K562 (cell line): ENCODE data around the gene MEX3A. TPM values are rescaled to one million over a fixed set of nuclear protein-coding genes. Genes with fewer than 3 reads are reported as not detected.

Source experiments
- ATAC-seq: fragments of 200-7000 bp; cut with Tn5 transposase; 3 replicates; pipeline ENCODE4 v1.9.1; 2020; ENCODE audit warnings: moderate library complexity
- BruUV-seq: library from RNA; stranded (reverse); fragments of 400-500 nt; replicated peaks from 2 replicates; lab custom pipeline; 2021; lab: Mats Ljungman, UMichigan
- CTCF ChIA-PET: fragments of 300-600 bp; formaldehyde crosslinking; extraction: SDS; loops from one replicate; lab custom pipeline; 2021; ENCODE audit warnings: low intra/inter-chr PET ratio; lab: Yijun Ruan, JAX
- POLR2A ChIA-PET: fragments of 300-600, 350-650 bp; sonication (Branson Sonifier 250); formaldehyde crosslinking; extraction: SDS; loops from one replicate; lab custom pipeline; 2021; ENCODE audit warnings: antibody characterized with exemption, inconsistent platforms; lab: Yijun Ruan, JAX
- DNase-seq, 4 experiments: peaks; one replicate each; pipeline versions ENCODE4 v3.0.0 to v3.0.0-alpha.2; 2011 to 2018; ENCODE audit warnings: low spot score in 3 of 4, mixed read lengths in 3 of 4; ENCODE audit errors: extremely low read depth in 1 of 4
- FAIRE-seq: peaks from 2 replicates; lab custom pipeline; 2011; peaks lifted over from hg19 to GRCh38; lab: Jason Lieb, UNC
- H2AFZ ChIP-seq: 2 replicates; pipeline ENCODE4 v1.6.0; 2011; ENCODE audit warnings: low read depth, low read length, control low read depth, inconsistent platforms
- H3K27ac ChIP-seq: fragments of 200-600 bp; 3 replicates; pipeline ENCODE4 v1.8.0; 2011; ENCODE audit warnings: low read depth, mild to moderate bottlenecking, control low read depth, inconsistent platforms, low read length, moderate library complexity, mixed read lengths; ENCODE audit errors: extremely low read depth
- H3K27me3 ChIP-seq, 2 experiments: fragments of 300-600 bp in 1 of 2; 2 replicates in 1 of 2; 3 replicates in 1 of 2; pipeline versions ENCODE4 v1.6.0 to v1.8.0; 2011; ENCODE audit warnings: inconsistent platforms in 2 of 2, low read length in 2 of 2, mild to moderate bottlenecking in 1 of 2, mixed read lengths in 1 of 2, moderate library complexity in 1 of 2; ENCODE audit not compliant: control insufficient read depth in 2 of 2, insufficient read depth in 2 of 2
- H3K36me3 ChIP-seq: fragments of 300-600 bp; 3 replicates; pipeline ENCODE4 v1.8.0; 2011; ENCODE audit warnings: mild to moderate bottlenecking, low read length, inconsistent platforms; ENCODE audit not compliant: control insufficient read depth, insufficient read depth
- H3K4me1 ChIP-seq, 2 experiments: fragments of 200-600 bp in 1 of 2; replicated peaks in 1 of 2; 2 replicates in 1 of 2; 3 replicates in 1 of 2; pipeline versions ENCODE4 v1.5.1 to v1.8.0; 2011; ENCODE audit warnings: inconsistent platforms in 2 of 2, low read length in 2 of 2, mild to moderate bottlenecking in 1 of 2, mixed read lengths in 1 of 2, moderate library complexity in 1 of 2; ENCODE audit not compliant: control insufficient read depth in 2 of 2, insufficient read depth in 2 of 2
- H3K4me2 ChIP-seq: 2 replicates; pipeline ENCODE4 v1.6.1; 2011; ENCODE audit warnings: low read length, control low read depth, inconsistent platforms, mixed read lengths; ENCODE audit not compliant: insufficient read depth
- H3K4me3 ChIP-seq: fragments of 200-600 bp; sonication (generic), shearing (Covaris generic); 2 replicates; pipeline ENCODE4 v1.5.1; 2016; ENCODE audit warnings: control low read depth, inconsistent platforms
- H3K79me2 ChIP-seq: fragments of 200-600 bp; 3 replicates; pipeline ENCODE4 v1.8.0; 2011; ENCODE audit warnings: low read length, inconsistent platforms; ENCODE audit not compliant: control insufficient read depth, insufficient read depth
- H3K9ac ChIP-seq, 2 experiments: 2 replicates each; pipeline versions ENCODE4 v1.6.0 to v1.6.1; 2011; ENCODE audit warnings: low read depth in 2 of 2, low read length in 2 of 2, control low read depth in 1 of 2, inconsistent platforms in 1 of 2, mild to moderate bottlenecking in 1 of 2, mixed read lengths in 1 of 2; ENCODE audit not compliant: insufficient read depth in 1 of 2
- H3K9me1 ChIP-seq: one replicate; pipeline ENCODE4 v1.6.0; 2011; ENCODE audit warnings: inconsistent platforms, mild to moderate bottlenecking, low read length, moderate library complexity; ENCODE audit not compliant: control insufficient read depth, insufficient read depth
- H3K9me3 ChIP-seq: replicated peaks from 2 replicates; pipeline ENCODE4 v1.5.1; 2011; ENCODE audit warnings: low read depth, low read length, inconsistent platforms; ENCODE audit not compliant: control insufficient read depth, insufficient read depth
- H4K20me1 ChIP-seq: replicated peaks from 2 replicates; pipeline ENCODE4 v1.6.1; 2011; ENCODE audit warnings: low read length, inconsistent platforms, mixed read lengths; ENCODE audit not compliant: control insufficient read depth, insufficient read depth
- BMI1 ChIP-seq: fragments of 150-350 bp; IDR thresholded peaks from 2 replicates; pipeline ENCODE4 v1.6.1; 2014; ENCODE audit warnings: low read length
- CEBPG ChIP-seq, 3 experiments: fragments of 200-800 bp in 1 of 3; sonication (Bioruptor generic) in 1 of 3; sonication (generic) in 1 of 3; formaldehyde crosslinking in 1 of 3; IDR thresholded peaks in 2 of 3; conservative IDR thresholded peaks in 1 of 3; 2 replicates each; pipeline versions ENCODE4 v1.6.1 to v1.8.0; 2016 to 2022; ENCODE audit warnings: missing compliant biosample characterization in 2 of 3, missing genetic modification characterization in 2 of 3, mild to moderate bottlenecking in 1 of 3, missing genetic modification reagents in 1 of 3
- CREB3 ChIP-seq: fragments of 450-650 bp; conservative IDR thresholded peaks from 2 replicates; pipeline ENCODE4 v1.6.1; 2016; ENCODE audit warnings: missing genetic modification characterization, low read depth, mild to moderate bottlenecking, missing compliant biosample characterization, moderate library complexity
- ETV1 ChIP-seq: fragments of 450-650 bp; conservative IDR thresholded peaks from 2 replicates; pipeline ENCODE4 v1.6.1; 2016; ENCODE audit warnings: missing genetic modification characterization, control low read depth, low read depth, missing compliant biosample characterization
- FOXJ2 ChIP-seq: fragments of 200-800 bp; sonication (Bioruptor generic); IDR thresholded peaks from 2 replicates; pipeline ENCODE4 v1.6.1; 2016; ENCODE audit warnings: missing genetic modification characterization, missing compliant biosample characterization
- KDM1A ChIP-seq, 2 experiments: fragments of 450-650 bp; IDR thresholded peaks; 2 replicates each; pipeline ENCODE4 v1.6.1; 2016; ENCODE audit warnings: mild to moderate bottlenecking in 2 of 2
- MEF2D ChIP-seq: conservative IDR thresholded peaks from 2 replicates; pipeline ENCODE4 v1.6.1; 2016; ENCODE audit warnings: low read depth, missing genetic modification characterization, missing compliant biosample characterization
- MXD1 ChIP-seq: fragments of 250-450 bp; sonication (Bioruptor Pico); IDR thresholded peaks from 2 replicates; pipeline ENCODE4 v1.8.0; 2021; ENCODE audit warnings: borderline replicate concordance, mild to moderate bottlenecking, moderate library complexity; ENCODE audit not compliant: poor library complexity, severe bottlenecking
- NEUROD1 ChIP-seq: fragments of 150-350 bp; IDR thresholded peaks from 2 replicates; pipeline ENCODE4 v1.6.1; 2014; ENCODE audit warnings: borderline replicate concordance, low read length, low read depth; ENCODE audit not compliant: partially characterized antibody
- NFRKB ChIP-seq: fragments of 450-650 bp; IDR thresholded peaks from 2 replicates; pipeline ENCODE4 v1.6.1; 2016; ENCODE audit warnings: low read depth
- NRF1 ChIP-seq, 2 experiments: fragments of 450-650 bp; IDR thresholded peaks in 1 of 2; conservative IDR thresholded peaks in 1 of 2; 2 replicates each; pipeline ENCODE4 v1.6.1; 2014; ENCODE audit warnings: mild to moderate bottlenecking in 2 of 2
- RBM34 ChIP-seq: fragments of 200-400 bp; formaldehyde crosslinking; IDR thresholded peaks from 2 replicates; pipeline ENCODE4 v1.6.1; 2018; ENCODE audit warnings: low read length, borderline replicate concordance; ENCODE audit not compliant: insufficient read depth
- RFX1 ChIP-seq: fragments of 450-650 bp; IDR thresholded peaks from 2 replicates; pipeline ENCODE4 v1.6.1; 2016; ENCODE audit warnings: mild to moderate bottlenecking, moderate library complexity
- ZBTB11 ChIP-seq, 3 experiments: fragments of 200-800 bp in 1 of 3; fragments of 250-450 bp in 1 of 3; fragments of 450-650 bp in 1 of 3; sonication (Bioruptor Pico) in 1 of 3; sonication (Bioruptor generic) in 1 of 3; formaldehyde crosslinking in 1 of 3; IDR thresholded peaks; 2 replicates each; pipeline versions ENCODE4 v1.6.1 to v1.8.0; 2016 to 2022; ENCODE audit warnings: mild to moderate bottlenecking in 2 of 3, missing genetic modification characterization in 2 of 3, missing compliant biosample characterization in 1 of 3, moderate library complexity in 1 of 3
- ZKSCAN8 ChIP-seq: fragments of 200-800 bp; sonication (Bioruptor generic); IDR thresholded peaks from 2 replicates; pipeline ENCODE4 v1.6.1; 2016; ENCODE audit warnings: missing genetic modification characterization, missing compliant biosample characterization
- WGBS: fragments of 100-300 bp; shearing (Covaris generic); methylation state at CpG from one replicate; pipeline ENCODE4 v1.1.6; 2016; ENCODE audit warnings: low coverage, mixed read lengths; ENCODE audit not compliant: insufficient coverage; ENCODE audit errors: missing lambda C conversion rate; 5-methylcytosine and 5-hydroxymethylcytosine counted together
- in situ Hi-C: fragments of 300-500 bp; cut with MboI; formaldehyde crosslinking; loops from 4 replicates; pipeline ENCODE4 v1.15.0; 2018; ENCODE audit warnings: inconsistent platforms, mixed read lengths
- intact Hi-C: fragments of 100-400 bp; cut with micrococcal nuclease; formaldehyde crosslinking; loops from 2 replicates; pipeline ENCODE4 v1.14.2; 2022
- polyA plus RNA-seq, 8 experiments: library from polyadenylated mRNA; depleted of rRNA in 4 of 8; stranded (reverse) in 5 of 8; unstranded in 3 of 8; fragments of >200 nt; fragmentation: Nextera tagmentation in 2 of 8; fragmentation: Illumina TruSeq in 1 of 8; extraction: Ambion mirVana in 2 of 8; extraction: Trizol in 1 of 8; gene quantifications; 2 replicates each; pipeline versions ENCODE4 v1.2.1 to v1.2.3, GENCODE V29; 2011 to 2014; ENCODE audit warnings: inconsistent platforms in 1 of 8, missing spikeins in 1 of 8
- total RNA-seq, 7 experiments: library from RNA; depleted of rRNA in 6 of 7; stranded (reverse); fragments of >200 nt in 6 of 7; fragmentation: Illumina TruSeq in 2 of 7; extraction: Trizol in 2 of 7; gene quantifications; 2 replicates each; pipeline versions ENCODE4 v1.2.1 to v1.2.3, GENCODE V29; 2011 to 2021; ENCODE audit warnings: low replicate concordance in 1 of 7

The MEX3A gene
- total and polyA plus RNA-seq, 9 of the 15 experiments (the other 6 are each of a cell fraction or from before 2014, with no cell fraction given), result 0.36 to 13.7 (median 5.2) TPM

- Histone ChIP-seq H2AFZ (no peak overlapping the region), H3K36me3 (peaks cover 50% of the 10 kb centered on the region; the same call in 2 of the 3 replicates), H3K9me3 (no peaks in the 10 kb centered on the region), H3K9ac (peak overlapping the region; percentile 60 to 85), H3K79me2 (peaks cover 96% of the 10 kb centered on the region), H4K20me1 (peaks cover 42% of the 10 kb centered on the region), H3K4me2 (peak overlapping the region; percentile 83), H3K27me3 (no peaks in the 10 kb centered on the region), H3K4me3 (peak overlapping the region; percentile 26), H3K27ac (peak overlapping the region; percentile 82), H3K4me1 (peaks cover 81 to 88% of the 10 kb centered on the region in 2 experiments), H3K9me1 (peaks cover 10% of the 10 kb centered on the region)
- POLR2A ChIA-PET, result interaction anchor here (0.6 to 6.5 kb wide), 4 partner anchors 11 to 192 kb away, joined by 3 to 76 read pairs (median 22); partner anchors contain the start of gene LMNA
- FAIRE-seq (peak; percentile 52), DNase-seq (peak; percentile 57 to 88 (median 69)), ATAC-seq (peak; percentile 25)
- in situ Hi-C loops, result no loop called here
- intact Hi-C loops, result loop anchor here (10.0 kb wide), 1 partner anchor 191 kb away; the partner anchor contains the start of gene KHDC4
- CTCF ChIA-PET, result interaction anchor here (1.1 kb wide), 1 partner anchor 34 kb away, joined by 3 read pairs; no protein-coding TSS in a partner anchor
- BruUV-seq, result no TSS peak
- 7% methylated on average over 10 of the region's 11 CpGs for WGBS
- TF ChIP-seq ZKSCAN8, result no peak
- TF ChIP-seq CREB3 (tag), result 0 out of 2 replicates have a peak, but pooled peaks have one; percentile 34
- no peak for TF ChIP-seq RBM34
- TF ChIP-seq RFX1, result peak; percentile 93
- no peak for TF ChIP-seq CEBPG (CRISPR knock-in tag; IDR thresholded peaks at IDR 0.05)
- no peak for TF ChIP-seq CEBPG (tag; conservative IDR thresholded peaks at IDR 0.05 in 1 of 2, IDR thresholded peaks at IDR 0.05 in 1 of 2)
- TF ChIP-seq NRF1 (conservative IDR thresholded peaks at IDR 0.05 in 1 of 2, IDR thresholded peaks at IDR 0.05 in 1 of 2), result peak in 1 of 2 experiments; percentile 31; a peak in 2 of 4 replicates
- peak; percentile 97 for TF ChIP-seq MEF2D (tag)
- TF ChIP-seq ZBTB11 (CRISPR knock-in tag; IDR thresholded peaks at IDR 0.05), result peak in 1 of 3 experiments; percentile 53; a peak in 1 of 6 replicates
- no peak for TF ChIP-seq KDM1A (IDR thresholded peaks at IDR 0.05)
- no peak for TF ChIP-seq NFRKB
- TF ChIP-seq NEUROD1, result peak; percentile 67
- TF ChIP-seq MXD1 (CRISPR knock-in tag), result no peak
- 0 out of 2 replicates have a peak, but pooled peaks have one; percentile 45 for TF ChIP-seq ETV1 (tag)
- peak; percentile 97 for TF ChIP-seq FOXJ2
- 0 out of 2 replicates have a peak, but pooled peaks have one; percentile 36 for TF ChIP-seq BMI1
Measured at GRCh38 chr1:156126043-156126629, 43.9 kb upstream of the MEX3A start.
